H1 (cell line): ENCODE data around the gene ABHD16B. TPM values are rescaled to one million over a fixed set of nuclear protein-coding genes. Genes with fewer than 3 reads are reported as not detected.

Experiments used
- SIX5 ChIP-seq: IDR thresholded peaks from 2 replicates; pipeline ENCODE4 v1.6.1; 2011; ENCODE audit warnings: mild to moderate bottlenecking, low read depth, low read length
- polyA plus RNA-seq, 7 experiments: library from polyadenylated mRNA; depleted of rRNA in 3 of 7; stranded (reverse) in 5 of 7; unstranded in 2 of 7; fragments of >200 nt in 5 of 7; fragments of 200-250 nt in 2 of 7; gene quantifications; 1 replicate in 5 of 7; 2 replicates in 1 of 7; 4 replicates in 1 of 7; pipeline versions ENCODE4 v1.2.1 to v1.2.3, GENCODE V29; 2011 to 2013; ENCODE audit warnings: missing spikeins in 2 of 7, mixed read lengths in 2 of 7
- total RNA-seq: library from RNA; stranded (reverse); fragmentation: NEBNext Ultra II Directional; extraction: Animal tissue kit (Norgen Biotek cat#: 25700); gene quantifications from 2 replicates; pipeline ENCODE4 v1.2.1, GENCODE V29; 2021
- TF ChIP-seq, protein P1 (sequence below), 3 experiments: IDR thresholded peaks; 1 replicate in 2 of 3; 2 replicates in 1 of 3; pipeline versions ENCODE4 v1.5.1 to v1.6.1; 2011; ENCODE audit warnings: low read length in 3 of 3, mild to moderate bottlenecking in 3 of 3, inconsistent platforms in 2 of 3, low read depth in 1 of 3, moderate library complexity in 1 of 3; ENCODE audit not compliant: insufficient read depth in 1 of 3; ENCODE audit errors: control extremely low read depth in 1 of 3

The ABHD16B gene
- total and polyA plus RNA-seq, 2 of the 8 experiments (the other 6 are each of a cell fraction or from before 2014, with no cell fraction given), result not detected

- TF ChIP-seq, protein P1, sequence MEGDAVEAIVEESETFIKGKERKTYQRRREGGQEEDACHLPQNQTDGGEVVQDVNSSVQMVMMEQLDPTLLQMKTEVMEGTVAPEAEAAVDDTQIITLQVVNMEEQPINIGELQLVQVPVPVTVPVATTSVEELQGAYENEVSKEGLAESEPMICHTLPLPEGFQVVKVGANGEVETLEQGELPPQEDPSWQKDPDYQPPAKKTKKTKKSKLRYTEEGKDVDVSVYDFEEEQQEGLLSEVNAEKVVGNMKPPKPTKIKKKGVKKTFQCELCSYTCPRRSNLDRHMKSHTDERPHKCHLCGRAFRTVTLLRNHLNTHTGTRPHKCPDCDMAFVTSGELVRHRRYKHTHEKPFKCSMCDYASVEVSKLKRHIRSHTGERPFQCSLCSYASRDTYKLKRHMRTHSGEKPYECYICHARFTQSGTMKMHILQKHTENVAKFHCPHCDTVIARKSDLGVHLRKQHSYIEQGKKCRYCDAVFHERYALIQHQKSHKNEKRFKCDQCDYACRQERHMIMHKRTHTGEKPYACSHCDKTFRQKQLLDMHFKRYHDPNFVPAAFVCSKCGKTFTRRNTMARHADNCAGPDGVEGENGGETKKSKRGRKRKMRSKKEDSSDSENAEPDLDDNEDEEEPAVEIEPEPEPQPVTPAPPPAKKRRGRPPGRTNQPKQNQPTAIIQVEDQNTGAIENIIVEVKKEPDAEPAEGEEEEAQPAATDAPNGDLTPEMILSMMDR (IDR thresholded peaks at IDR 0.05; ENCODE audit: control extremely low read depth in 1 of 3, insufficient read depth in 1 of 3, low read depth in 1 of 3, low read length in 3 of 3), result no peak
- TF ChIP-seq SIX5, result no peak
Observed at GRCh38 chr20:63877755-63878470, 16.6 kb downstream of the ABHD16B start (continued).
